Measurements from ENCODE around the gene ABHD14A.

The ABHD14A gene

DNA sequence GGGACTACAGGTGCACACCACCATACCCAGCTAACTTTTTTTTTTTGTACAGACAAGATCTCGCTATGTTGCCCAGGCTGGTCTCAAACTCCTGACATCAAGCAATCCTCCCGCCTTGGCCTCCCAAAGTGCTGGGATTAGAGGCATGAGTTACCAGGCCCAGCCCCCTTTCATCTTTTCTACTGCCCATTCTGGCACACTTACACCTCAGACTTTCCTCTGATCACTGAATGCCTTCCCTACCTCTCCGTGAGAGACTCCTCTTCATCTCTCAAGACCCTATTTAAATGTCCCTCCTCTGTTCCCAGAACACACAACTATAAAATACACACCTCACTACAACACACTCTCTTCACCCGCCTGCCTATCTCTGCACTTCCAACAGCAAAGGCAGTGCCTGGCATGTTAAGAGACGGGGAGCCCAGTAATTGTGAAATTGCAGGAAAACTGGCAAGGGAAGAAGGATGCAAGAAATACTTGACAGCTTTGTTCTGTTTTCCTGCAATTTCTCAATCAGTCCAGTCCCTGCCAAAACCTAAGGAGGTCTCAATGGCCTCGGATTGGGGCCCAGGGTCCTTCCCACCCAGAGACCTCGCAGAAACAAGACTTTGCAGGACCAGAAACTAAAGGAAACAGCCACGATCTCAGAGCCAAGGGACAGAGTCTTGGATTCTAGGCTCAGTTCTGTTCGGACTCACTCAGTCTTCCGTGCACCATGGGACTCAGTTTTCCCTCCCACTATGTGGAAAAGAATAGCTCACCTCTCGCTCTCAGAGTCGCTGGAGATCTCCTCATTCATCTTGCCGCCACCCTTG lies 34.0 kb upstream of the ABHD14A start:
- FAIRE-seq: peak; percentile 44

DNA sequence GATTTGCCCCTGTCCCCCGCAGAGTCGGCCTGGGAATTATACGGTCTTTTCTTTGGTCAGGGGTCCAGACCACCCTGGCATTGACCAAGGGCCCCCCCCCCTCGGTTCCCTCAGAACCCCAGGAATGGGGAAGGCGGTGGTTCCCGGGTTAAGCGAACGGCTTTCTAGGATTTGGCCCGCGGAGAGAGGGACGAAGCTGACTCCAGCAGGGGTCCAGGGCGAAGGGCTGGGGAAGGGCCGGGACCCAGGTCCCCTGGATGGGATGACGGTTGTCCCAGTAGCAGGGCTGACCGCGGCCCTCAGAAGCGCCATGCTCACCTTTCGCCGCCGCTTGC lies 33.4 kb upstream of the ABHD14A start:
- DNase-seq (ENCODE audit: extremely low spot score, insufficient read length, low read depth) (no peak), FAIRE-seq (no peak)

More for the DNA sequence above, 34.0 kb upstream of the ABHD14A start:
- DNase-seq (ENCODE audit: extremely low spot score, insufficient read length, low read depth): no peak

DNA sequence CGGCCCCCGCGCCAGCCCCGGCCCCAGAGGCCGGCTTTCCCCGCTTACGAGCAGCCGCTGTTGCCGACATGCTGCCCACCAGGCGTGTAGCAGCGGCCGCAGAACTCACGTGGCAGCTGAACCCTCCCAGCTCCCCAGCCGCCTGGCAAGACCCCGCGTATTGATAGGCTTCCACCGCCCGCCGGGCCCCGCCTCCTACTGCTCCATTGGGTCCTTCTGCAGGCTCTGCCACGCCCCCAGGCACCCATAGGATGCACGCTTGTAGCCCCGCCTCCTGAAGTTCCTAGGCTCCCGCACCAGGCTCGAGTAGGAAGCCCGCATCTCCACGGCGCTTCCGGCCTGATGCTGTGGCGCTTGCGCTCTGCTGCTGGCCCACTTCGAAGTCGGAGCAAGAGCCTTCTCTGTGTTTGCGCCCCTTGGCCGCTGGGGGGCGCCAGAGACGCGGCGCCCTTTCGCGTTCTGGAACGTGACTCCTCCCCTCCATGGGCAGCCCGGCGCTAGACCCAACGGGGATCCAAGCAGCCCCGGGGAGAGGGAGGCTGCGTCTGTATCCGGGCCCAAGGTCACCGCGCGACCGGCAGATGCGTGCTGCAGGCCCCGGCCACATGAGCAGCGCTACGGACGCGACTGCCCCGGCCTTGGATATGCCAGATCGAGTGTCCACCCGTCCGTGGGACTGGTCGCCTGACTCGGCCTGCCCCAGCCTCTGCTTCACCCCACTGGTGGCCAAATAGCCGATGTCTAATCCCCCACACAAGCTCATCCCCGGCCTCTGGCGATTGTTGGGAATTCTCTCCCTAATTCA lies 32.9 kb upstream of the ABHD14A start, which contains the start of the genes PARP3 and RRP9:
TSS of gene PARP3 (plus strand) at position 566 of the 805 bp plus-strand sequence. CDS start 993 bp downstream, outside the sequence.
TSS of gene RRP9 (minus strand) at position 107 of the 805 bp plus-strand sequence. CDS start at position 70, 37 bp downstream.
- DNase-seq (ENCODE audit: extremely low spot score, insufficient read length, low read depth) (peak; percentile 98), FAIRE-seq (peak; percentile 100)

DNA sequence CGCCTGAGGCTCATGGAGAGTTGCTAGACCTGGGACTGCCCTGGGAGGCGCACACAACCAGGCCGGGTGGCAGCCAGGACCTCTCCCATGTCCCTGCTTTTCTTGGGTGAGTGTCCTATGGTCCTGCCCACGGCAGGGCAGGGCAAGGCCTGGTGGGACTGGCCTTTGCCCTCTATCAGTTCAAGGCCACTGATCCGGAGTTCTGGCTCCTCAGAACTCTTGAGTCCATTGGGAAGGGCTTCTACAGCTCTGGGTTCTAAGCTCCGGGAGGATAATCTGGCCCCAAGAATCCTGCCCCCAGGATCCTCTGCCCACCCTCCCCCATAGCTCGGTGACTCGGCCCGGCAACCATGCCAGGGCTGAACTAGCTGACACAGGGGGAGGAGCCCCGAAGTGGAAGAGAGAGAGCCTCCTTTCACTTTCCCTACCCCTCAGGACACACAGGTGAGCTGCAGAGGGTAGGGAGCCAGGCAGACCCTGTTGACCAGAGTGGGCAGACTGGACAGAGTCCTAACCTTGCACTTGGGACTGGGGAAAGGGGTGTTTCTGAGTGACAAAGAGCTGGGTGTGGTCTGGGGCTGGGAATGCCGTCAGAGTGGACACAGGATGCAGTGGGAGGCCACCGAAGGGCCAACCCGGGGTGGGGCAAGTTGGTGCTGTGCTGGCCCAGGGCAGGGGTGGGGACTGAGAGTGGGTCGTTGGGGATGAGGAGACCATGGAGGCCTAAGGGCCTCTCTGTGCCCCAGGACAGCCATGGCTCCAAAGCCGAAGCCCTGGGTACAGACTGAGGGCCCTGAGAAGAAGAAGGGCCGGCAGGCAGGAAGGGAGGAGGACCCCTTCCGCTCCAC lies 32.0 kb upstream of the ABHD14A start:
- peak; percentile 71 for DNase-seq (ENCODE audit: extremely low spot score, insufficient read length, low read depth)
- FAIRE-seq: peak; percentile 78

DNA sequence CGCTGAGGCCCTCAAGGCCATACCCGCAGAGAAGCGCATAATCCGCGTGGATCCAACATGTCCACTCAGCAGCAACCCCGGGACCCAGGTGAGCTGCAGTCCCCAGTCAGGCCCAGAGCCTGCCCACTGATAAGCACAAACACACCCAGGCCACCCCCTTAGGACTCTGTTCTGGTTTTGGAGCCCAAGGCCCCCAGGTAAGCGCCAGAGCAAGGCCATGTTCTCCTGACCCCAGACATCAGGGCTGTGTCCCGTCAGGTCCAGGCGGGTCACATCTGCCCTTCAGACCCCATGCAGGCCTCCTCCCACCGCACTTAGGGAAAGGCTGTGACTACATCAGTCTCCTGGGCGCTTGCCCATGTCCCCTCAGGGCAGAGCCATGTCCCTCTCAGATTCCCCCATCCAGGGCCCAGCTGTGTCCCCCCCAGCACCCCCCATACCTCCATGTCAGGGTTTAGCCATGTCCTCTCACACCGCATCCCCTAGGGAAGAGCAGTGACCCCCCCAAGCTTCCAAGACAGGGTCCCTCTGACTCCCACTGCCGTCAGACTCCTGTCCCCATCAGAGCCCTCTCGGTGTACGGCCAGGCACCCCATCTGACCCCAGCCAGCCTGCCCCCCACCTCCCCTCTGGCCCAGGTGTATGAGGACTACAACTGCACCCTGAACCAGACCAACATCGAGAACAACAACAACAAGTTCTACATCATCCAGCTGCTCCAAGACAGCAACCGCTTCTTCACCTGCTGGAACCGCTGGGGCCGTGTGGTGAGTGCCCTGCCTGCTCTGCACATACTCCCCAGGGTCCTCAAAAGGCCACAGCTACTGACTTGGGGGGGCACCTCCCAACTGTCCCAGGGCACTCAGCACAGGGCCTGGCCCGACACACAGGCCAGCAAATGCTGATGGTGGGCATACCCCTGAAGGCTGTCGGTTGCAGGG lies 31.1 kb upstream of the ABHD14A start:
- no peak for DNase-seq (ENCODE audit: extremely low spot score, insufficient read length, low read depth)
- no peak for FAIRE-seq

- no peak for DNase-seq (ENCODE audit: extremely low spot score, insufficient read length, low read depth)
- no peak for FAIRE-seq
Measured at GRCh38 chr3:51944451-51945021, 30.3 kb upstream of the ABHD14A start.

DNA sequence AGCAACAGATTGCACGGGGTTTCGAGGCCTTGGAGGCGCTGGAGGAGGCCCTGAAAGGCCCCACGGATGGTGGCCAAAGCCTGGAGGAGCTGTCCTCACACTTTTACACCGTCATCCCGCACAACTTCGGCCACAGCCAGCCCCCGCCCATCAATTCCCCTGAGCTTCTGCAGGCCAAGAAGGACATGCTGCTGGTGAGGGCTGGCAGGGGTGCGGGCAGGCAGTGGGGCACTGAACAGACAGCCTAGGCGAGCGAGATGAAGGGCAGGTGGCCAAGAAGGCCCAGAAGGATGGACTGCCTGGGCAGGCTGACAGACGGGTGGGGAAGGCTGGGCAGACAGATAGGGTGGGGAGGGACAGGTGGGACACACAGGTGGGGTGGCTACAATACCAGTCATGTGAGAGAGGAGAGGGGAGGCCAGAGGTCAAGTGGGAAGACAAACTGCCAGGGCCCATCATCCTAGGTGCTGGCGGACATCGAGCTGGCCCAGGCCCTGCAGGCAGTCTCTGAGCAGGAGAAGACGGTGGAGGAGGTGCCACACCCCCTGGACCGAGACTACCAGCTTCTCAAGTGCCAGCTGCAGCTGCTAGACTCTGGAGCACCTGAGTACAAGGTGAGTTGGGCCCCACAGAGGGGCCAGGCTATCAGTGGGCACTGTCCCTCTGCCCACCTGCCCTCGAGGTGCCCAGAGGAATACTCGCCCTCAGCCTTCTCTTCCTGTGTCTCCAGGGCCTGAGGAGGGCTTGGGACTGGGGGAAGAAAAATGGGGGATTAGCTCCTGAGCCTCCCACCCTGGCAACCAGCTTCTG lies 29.6 kb upstream of the ABHD14A start:
- FAIRE-seq (no peak), DNase-seq (ENCODE audit: extremely low spot score, insufficient read length, low read depth) (no peak)

GRCh38 chr3:51945926-51946705 lies 28.7 kb upstream of the ABHD14A start:
- DNase-seq (ENCODE audit: extremely low spot score, insufficient read length, low read depth) (no peak), FAIRE-seq (no peak)

DNA sequence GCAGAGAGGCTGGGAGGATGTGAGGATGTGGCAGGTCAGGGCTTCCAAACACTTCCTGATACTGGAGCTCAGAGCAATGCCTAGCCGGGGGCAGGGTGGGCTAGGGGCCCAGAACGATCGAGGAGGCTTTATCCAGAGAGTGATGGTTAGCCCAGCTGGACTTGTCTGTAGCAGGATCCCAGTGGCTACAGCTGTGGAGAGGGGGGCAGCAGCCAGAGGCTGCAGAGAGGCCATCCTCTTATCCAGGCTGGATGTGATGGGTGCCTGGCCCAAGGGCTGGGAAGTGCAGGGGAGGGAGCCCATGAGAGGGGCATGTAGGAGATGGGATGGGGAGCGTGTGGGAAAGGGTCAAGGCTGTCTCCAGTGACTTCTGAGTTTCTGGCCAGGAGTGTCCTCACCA lies 28.1 kb upstream of the ABHD14A start:
- no peak for FAIRE-seq
- DNase-seq (ENCODE audit: extremely low spot score, insufficient read length, low read depth): no peak

- FAIRE-seq (no peak), DNase-seq (ENCODE audit: extremely low spot score, insufficient read length, low read depth) (no peak)
Measured at GRCh38 chr3:51947215-51947900, 27.5 kb upstream of the ABHD14A start.

GRCh38 chr3:51948016-51948580 lies 26.8 kb upstream of the ABHD14A start:
- FAIRE-seq (no peak), DNase-seq (ENCODE audit: extremely low spot score, insufficient read length, low read depth) (no peak)

DNA sequence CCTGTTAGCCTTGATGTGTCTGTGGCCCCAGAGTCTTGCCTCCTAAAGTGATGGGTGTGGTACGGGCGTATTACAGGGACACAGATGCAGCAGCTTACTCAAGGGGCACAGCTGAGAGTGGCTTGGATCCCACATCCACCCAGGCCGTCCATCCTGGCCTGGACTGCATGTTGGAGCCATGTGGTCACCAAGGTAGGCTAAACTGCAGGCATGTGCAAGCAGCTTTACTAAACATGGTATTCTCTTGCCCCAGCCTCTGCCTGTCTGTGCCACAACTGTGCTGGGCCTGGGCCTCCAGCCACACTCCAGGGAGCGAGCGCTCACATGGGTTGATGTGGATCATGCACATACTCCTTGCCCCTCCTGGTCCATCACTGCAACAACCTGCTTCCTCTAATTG lies 25.7 kb upstream of the ABHD14A start:
- DNase-seq (ENCODE audit: extremely low spot score, insufficient read length, low read depth): no peak
- FAIRE-seq: no peak

- DNase-seq (ENCODE audit: extremely low spot score, insufficient read length, low read depth): no peak
- FAIRE-seq: no peak
Measured at GRCh38 chr3:51950899-51951298, 24.0 kb upstream of the ABHD14A start.

GRCh38 chr3:51953445-51953844 lies 21.4 kb upstream of the ABHD14A start:
- DNase-seq (ENCODE audit: extremely low spot score, insufficient read length, low read depth) (no peak), FAIRE-seq (no peak)

DNA sequence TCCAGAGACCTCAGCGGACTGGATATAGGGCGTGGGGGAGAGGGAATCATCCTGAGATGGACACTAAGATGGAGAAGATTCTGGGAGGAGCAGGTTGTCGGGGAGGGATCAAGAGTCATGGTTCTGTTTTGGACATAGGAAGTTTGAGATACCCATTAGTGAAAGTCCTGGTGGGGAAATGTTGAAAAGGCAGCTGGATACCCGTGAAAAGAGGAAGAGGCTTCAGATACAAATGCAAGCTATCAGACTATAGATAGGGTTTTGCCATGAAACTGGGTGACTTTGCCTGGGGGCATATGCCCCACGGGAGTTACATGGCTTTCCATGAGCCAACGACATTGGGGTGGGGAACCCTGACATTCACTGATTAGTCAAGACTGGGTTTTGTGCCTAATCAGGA lies 20.8 kb upstream of the ABHD14A start:
- no peak for DNase-seq (ENCODE audit: extremely low spot score, insufficient read length, low read depth)

DNA sequence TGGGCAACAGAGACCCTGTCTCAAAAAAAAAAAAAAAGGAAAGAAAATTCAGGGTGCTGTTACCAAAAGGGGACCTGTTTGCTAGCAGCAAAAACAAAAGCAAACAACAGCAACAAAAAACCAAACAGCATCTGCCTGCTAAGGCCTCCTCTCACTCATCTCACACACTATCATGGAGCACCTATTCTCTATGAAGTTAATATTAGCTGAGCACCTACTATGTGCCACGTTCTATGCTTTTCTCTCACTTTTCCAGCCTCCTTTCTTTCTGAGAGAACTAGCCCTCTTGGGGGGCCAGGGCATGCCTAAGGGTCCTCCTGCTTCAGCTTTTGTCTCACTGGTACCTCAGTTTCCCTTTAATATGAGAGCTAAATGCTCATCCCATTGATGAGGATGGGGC lies 20.2 kb upstream of the ABHD14A start:
- DNase-seq (ENCODE audit: extremely low spot score, insufficient read length, low read depth): no peak
- no peak for FAIRE-seq

More for the DNA sequence above, 20.8 kb upstream of the ABHD14A start:
- no peak for FAIRE-seq
